Endometrium (tissue), 2 donors: ENCODE results near the gene GRM2.

ENCODE experiments used
- FAIRE-seq: peaks from 2 replicates; lab custom pipeline; 2012; peaks lifted over from hg19 to GRCh38; lab: Jason Lieb, UNC
- donor health status: control.
- donor health status: control.

Gene GRM2

GRCh38 chr3:51680663-51681230, 26.1 kb upstream of the GRM2 start:
- no peak for FAIRE-seq

DNA sequence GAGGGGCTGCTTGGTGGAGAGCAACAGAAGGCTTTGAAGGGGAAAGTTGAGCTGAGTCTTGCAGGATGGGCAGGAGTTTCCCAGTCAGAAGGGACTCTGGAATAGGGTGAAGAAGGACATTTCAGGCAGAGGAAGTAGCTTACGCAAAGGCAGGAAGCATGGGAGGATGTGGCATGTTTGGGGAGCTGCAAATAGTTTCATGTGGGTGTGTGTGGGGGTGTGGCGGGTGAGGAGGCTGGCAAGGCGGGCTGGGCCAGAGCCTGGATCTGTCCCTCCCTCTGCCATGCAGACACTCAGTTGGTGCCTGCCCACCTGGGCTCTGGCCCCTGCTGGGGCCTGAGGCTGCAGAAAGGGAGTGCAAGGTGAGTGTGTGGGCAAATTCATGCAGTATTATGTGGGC, 25.4 kb upstream of the GRM2 start:
- FAIRE-seq: no peak

- peak; percentile 48 for FAIRE-seq
Observed at GRCh38 chr3:51682079-51682478, 24.8 kb upstream of the GRM2 start.

GRCh38 chr3:51682526-51682925, 24.3 kb upstream of the GRM2 start:
- FAIRE-seq: no peak

DNA sequence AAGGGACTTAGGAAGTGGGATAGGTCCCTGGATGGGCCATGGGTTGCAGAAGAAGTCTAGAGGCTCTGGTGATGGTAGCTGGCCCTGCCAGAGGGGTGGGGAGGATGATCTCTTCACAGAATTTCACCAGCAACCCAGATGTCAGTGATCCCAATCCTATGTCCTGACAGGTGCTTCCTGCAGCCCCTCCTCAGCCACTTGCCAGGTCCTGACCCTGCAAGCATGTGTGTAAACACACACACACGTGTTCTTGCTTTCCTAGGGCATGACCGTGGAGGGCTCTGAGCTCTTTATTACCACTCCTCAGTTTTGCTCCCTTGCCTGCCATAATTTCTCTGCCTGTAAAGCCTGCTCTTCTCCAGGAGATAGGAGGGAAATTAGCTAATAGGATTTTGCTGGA, 23.3 kb upstream of the GRM2 start:
- FAIRE-seq: no peak

GRCh38 chr3:51684971-51685751, 21.7 kb upstream of the GRM2 start:
- no peak for FAIRE-seq

DNA sequence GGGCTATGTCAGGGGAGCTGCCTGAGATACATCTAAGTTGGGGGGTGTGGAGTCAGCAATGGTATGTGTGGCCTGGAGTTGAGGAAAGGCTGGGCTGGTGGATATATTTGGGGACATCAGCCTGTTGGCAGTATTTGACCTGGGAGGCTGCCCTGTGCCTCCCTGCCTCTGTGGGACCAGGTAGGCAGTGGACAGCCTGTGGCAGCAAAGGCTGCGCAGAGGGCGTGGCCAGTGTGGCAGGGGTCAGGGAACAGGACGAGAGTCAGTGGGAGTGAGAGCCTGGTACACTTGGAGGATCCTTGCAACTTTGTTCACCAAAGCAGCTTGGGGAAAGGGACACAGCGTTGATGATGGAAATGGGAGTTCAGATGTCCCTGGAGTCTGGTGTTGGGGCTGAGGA, 20.8 kb upstream of the GRM2 start:
- FAIRE-seq: no peak

- no peak for FAIRE-seq
Observed at GRCh38 chr3:51686512-51687215, 20.2 kb upstream of the GRM2 start.

DNA sequence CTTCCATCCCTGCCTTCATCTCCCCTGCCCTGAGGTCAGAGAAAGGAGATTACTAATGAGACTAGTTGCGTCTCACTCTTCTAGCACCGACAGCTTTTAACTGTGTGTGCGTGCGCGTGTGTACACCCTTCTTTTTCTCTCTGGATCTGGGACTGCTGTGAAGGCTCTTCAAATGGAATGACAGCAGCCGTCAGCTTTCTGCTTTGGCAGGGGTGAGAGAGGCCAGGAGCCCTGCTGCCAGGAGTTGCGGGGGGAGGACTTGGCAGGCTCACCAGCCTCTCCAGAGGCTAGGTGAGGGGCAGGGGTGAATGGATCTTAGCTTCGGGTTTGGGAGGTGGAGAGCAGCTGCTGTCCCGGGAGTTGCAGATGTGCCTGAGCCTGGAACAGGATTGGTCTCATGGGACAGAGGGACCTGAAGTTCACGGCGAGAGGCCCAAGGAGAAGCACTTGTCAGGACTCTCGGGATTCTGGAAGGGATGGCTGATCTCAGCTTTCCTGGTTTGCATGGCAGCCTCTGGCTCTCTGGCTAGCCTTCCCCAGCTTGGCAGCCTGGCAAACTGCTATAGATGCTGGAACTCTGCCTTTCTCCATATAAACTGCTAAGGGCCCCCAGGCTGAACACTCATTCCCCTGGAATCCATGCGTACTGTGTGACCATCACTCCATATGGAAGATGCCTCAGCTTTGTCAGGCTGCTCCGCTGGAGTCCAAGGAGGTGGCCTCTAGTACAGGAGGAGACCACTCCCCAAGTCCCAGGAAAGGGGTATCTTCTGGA, 19.2 kb upstream of the GRM2 start:
- FAIRE-seq: no peak

GRCh38 chr3:51688206-51688600, 18.7 kb upstream of the GRM2 start:
- FAIRE-seq: no peak

DNA sequence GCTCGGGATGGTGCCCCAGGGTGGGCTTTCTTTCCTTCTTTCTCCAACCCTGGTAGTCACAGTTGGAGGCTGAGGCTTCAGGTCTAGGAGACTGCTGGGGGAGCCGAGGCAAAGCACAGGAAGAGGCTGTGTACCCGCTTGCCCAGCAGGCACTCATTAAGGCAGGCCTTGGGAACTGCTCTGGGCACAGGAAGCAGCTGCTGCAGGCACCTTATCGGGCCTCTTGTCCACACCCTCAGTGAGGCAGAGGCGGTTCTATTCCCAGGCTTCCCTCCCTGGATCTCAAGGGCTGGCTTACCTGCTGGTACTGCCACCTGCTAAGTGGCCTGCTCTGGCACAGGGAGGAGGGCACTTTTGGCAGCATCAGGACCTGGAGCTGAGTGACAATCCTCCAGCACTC, 15.8 kb upstream of the GRM2 start:
- FAIRE-seq: no peak

GRCh38 chr3:51691949-51692348, 14.9 kb upstream of the GRM2 start:
- no peak for FAIRE-seq

DNA sequence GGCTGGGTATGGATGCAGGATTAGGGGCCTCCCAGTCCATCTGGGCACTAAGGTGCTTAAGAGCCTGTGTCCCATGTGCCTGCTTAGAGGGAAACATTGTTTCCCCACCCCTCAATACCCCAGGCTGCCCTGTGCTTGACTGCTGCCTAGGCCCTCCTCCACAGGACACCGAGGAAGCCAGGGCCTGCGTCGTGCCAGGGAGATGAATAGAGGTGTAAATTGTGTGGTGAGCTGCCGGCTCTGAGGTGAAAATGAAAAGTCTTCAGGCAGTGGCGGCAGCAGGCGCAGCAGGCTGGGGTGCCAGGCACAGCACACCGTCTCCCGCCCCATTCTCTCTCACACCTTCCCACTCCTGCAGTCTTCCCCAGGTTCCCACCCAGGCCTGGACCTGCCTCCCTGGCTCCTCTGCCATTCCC, 13.9 kb upstream of the GRM2 start:
- FAIRE-seq: no peak

GRCh38 chr3:51696954-51697353, 9.9 kb upstream of the GRM2 start:
- no peak for FAIRE-seq

DNA sequence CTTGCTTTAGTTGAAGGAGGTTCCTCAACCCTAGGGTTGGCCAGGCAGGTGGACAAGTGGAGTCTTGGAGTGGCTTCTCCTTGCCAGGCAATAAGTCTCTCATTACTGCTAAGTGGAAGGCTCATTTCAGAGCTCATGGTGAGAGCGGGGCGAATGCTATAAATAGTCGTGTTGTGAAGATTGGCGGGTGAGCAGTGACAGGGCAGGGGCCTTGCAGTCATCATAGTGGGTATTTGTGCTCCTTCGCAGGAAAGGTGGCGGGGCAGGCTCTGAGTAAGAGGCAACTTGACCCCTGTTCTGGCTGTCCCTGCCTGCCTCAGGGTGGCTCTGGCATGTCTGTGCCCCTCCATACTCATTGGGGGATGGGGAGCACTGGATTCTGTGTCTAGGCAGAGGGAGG, 8.7 kb upstream of the GRM2 start:
- no peak for FAIRE-seq

GRCh38 chr3:51700403-51700802, 6.5 kb upstream of the GRM2 start:
- FAIRE-seq: no peak

GRCh38 chr3:51702156-51702555, 4.7 kb upstream of the GRM2 start:
- no peak for FAIRE-seq

GRCh38 chr3:51703068-51703760, 3.7 kb upstream of the GRM2 start:
- no peak for FAIRE-seq

GRCh38 chr3:51703761-51704510, 2.9 kb upstream of the GRM2 start:
- FAIRE-seq: no peak

- FAIRE-seq: no peak
Observed at GRCh38 chr3:51704511-51704950, 2.3 kb upstream of the GRM2 start.
